Type B pancreatic cell (in vitro differentiated cells): Measurements from ENCODE around the gene DEDD. TPM values are rescaled to one million over a fixed set of nuclear protein-coding genes. Genes with fewer than 3 reads are reported as not detected.
A peak's percentile ranks its signal among the peaks of the same experiment; 100 is the strongest.
"Not testable (repeated sequence)": the region's sequence is repeated elsewhere in the genome, so short reads cannot be mapped to it uniquely, and the experiment has no call there.

Source experiments
- DNase-seq: peaks from one replicate; pipeline ENCODE4 v3.0.0; 2021; ENCODE audit warnings: mixed read lengths; ENCODE audit not compliant: unreplicated experiment; ENCODE audit errors: extremely low spot score
- H3K27ac Mint-ChIP-seq: 2 replicates; pipeline ENCODE4 v1.8.0; 2021; ENCODE audit warnings: mild to moderate bottlenecking, mixed read lengths
- H3K27me3 Mint-ChIP-seq: 2 replicates; pipeline ENCODE4 v1.8.0; 2021; ENCODE audit warnings: mixed read lengths
- H3K36me3 Mint-ChIP-seq: 2 replicates; pipeline ENCODE4 v1.8.0; 2021; ENCODE audit warnings: mixed read lengths
- H3K4me1 Mint-ChIP-seq: one replicate; pipeline ENCODE4 v1.8.0; 2021; ENCODE audit warnings: mixed read lengths; ENCODE audit not compliant: unreplicated experiment
- H3K4me3 Mint-ChIP-seq: 2 replicates; pipeline ENCODE4 v1.8.0; 2021; ENCODE audit warnings: mild to moderate bottlenecking, mixed read lengths
- H3K9me3 Mint-ChIP-seq: 2 replicates; pipeline ENCODE4 v1.8.0; 2021; ENCODE audit warnings: mixed read lengths
- total RNA-seq: library from RNA; stranded (reverse); gene quantifications from 2 replicates; pipeline ENCODE4 v1.2.1, GENCODE V29; 2021; ENCODE audit warnings: low replicate concordance
- TF ChIP-seq, protein P1 (sequence below): fragments of 200-600 bp; sonication (generic); conservative IDR thresholded peaks from 2 replicates; pipeline ENCODE4 v1.5.0; 2021; ENCODE audit warnings: antibody characterized with exemption, mild to moderate bottlenecking

DEDD gene
- total RNA-seq, 1 donor from 2014 or later: 41.0 TPM

DNA sequence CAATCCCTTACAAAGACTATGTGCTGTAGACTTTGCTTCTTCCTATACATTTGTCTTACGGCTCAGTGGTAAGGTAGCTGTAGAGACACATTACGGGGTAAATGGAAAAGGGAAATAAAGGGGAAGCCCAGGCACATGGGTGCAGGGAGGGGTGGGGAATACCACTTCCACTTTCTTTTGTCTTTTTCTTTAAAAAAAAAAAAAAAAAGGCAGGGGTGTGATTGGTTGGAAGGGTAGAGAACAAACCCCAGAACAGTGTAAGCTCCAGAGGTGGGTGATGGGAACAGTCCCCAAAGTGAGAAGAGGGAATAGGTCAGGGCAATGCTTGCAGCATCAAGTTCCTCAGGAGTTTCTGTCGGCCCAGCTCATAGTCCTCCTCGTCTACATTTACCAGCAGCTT is 10.6 kb downstream of the DEDD start:
- peaks cover 30% of the 10 kb centered on the region for H3K36me3 Mint-ChIP-seq

DNA sequence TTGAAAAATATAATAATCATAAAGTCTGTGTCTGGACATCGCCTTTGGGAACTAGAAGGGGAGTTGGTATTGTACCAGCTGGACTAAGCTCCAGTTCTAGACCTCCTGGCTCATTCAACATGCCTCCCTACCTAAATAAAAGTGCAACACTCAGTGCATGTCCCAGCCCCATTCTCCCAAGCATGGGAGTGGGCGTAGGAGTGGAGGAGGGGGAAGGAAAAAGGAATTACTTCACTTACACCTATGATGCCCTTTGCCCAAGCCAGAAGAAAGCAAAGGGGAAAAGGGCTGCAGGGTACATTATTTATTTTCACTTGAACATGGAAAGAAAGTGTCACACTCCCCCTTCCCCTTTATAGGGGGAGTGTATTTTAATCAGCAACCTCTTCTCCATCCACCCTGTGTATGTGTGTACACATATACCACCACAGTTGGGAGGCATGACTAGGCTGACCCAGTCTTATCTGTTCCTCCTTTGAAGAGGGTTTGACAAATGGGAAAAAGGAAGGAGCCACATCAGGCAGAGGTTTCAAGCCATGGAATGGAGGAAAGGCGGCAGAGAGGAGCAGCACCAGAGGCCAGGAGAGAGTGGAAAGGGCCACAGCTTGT is 11.3 kb downstream of the DEDD start:
- H3K36me3 Mint-ChIP-seq: peaks cover 26% of the 10 kb centered on the region
- no peak for DNase-seq
- H3K4me1 Mint-ChIP-seq: peaks cover 25% of the 10 kb centered on the region
- no peak overlapping the region for H3K27ac Mint-ChIP-seq
- H3K4me3 Mint-ChIP-seq: no peak overlapping the region
- H3K27me3 Mint-ChIP-seq: no peaks in the 10 kb centered on the region
- no peaks in the 10 kb centered on the region for H3K9me3 Mint-ChIP-seq
- TF ChIP-seq, protein P1, sequence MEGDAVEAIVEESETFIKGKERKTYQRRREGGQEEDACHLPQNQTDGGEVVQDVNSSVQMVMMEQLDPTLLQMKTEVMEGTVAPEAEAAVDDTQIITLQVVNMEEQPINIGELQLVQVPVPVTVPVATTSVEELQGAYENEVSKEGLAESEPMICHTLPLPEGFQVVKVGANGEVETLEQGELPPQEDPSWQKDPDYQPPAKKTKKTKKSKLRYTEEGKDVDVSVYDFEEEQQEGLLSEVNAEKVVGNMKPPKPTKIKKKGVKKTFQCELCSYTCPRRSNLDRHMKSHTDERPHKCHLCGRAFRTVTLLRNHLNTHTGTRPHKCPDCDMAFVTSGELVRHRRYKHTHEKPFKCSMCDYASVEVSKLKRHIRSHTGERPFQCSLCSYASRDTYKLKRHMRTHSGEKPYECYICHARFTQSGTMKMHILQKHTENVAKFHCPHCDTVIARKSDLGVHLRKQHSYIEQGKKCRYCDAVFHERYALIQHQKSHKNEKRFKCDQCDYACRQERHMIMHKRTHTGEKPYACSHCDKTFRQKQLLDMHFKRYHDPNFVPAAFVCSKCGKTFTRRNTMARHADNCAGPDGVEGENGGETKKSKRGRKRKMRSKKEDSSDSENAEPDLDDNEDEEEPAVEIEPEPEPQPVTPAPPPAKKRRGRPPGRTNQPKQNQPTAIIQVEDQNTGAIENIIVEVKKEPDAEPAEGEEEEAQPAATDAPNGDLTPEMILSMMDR: no peak

More for the DNA sequence above, 10.6 kb downstream of the DEDD start:
- no peaks in the 10 kb centered on the region for H3K9me3 Mint-ChIP-seq
- H3K4me1 Mint-ChIP-seq: peaks cover 21% of the 10 kb centered on the region
- H3K27me3 Mint-ChIP-seq: no peaks in the 10 kb centered on the region
- TF ChIP-seq, protein P1: no peak
- H3K27ac Mint-ChIP-seq: no peak overlapping the region
- no peak overlapping the region for H3K4me3 Mint-ChIP-seq
- DNase-seq: no peak

DNA sequence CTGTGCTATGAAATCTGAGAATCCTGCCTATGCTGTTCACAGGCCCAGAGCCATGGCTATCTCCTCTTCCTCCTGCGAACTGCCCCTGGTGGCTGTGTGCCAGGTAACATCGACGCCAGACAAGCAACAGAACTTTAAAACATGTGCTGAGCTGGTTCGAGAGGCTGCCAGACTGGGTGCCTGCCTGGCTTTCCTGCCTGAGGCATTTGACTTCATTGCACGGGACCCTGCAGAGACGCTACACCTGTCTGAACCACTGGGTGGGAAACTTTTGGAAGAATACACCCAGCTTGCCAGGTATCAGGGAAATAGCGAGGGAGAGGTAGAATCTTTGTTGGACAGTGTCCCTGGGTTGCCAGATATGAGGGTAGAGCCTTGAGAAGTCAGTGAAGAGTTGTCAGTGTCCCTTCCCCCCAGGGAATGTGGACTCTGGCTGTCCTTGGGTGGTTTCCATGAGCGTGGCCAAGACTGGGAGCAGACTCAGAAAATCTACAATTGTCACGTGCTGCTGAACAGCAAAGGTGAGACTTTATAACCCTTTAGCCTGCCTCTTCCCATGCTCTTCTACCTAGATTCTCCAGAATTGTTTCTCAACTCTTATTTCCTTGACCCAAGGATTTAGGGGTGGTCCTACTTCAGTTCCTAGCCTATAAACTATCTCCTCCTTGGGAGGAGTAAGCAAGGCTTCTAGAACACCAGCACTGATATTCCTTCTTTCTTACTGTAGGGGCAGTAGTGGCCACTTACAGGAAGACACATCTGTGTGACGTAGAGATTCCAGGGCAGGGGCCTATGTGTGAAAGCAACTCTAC is 13.2 kb downstream of the DEDD start:
- H3K4me1 Mint-ChIP-seq: peaks cover 30% of the 10 kb centered on the region
- peaks cover 24% of the 10 kb centered on the region for H3K36me3 Mint-ChIP-seq
- H3K27ac Mint-ChIP-seq: peak overlapping the region; percentile 94
- peak overlapping the region; percentile 95 for H3K4me3 Mint-ChIP-seq
- H3K27me3 Mint-ChIP-seq: no peaks in the 10 kb centered on the region
- DNase-seq: no peak
- TF ChIP-seq, protein P1: peak; percentile 54
- no peaks in the 10 kb centered on the region for H3K9me3 Mint-ChIP-seq

DNA sequence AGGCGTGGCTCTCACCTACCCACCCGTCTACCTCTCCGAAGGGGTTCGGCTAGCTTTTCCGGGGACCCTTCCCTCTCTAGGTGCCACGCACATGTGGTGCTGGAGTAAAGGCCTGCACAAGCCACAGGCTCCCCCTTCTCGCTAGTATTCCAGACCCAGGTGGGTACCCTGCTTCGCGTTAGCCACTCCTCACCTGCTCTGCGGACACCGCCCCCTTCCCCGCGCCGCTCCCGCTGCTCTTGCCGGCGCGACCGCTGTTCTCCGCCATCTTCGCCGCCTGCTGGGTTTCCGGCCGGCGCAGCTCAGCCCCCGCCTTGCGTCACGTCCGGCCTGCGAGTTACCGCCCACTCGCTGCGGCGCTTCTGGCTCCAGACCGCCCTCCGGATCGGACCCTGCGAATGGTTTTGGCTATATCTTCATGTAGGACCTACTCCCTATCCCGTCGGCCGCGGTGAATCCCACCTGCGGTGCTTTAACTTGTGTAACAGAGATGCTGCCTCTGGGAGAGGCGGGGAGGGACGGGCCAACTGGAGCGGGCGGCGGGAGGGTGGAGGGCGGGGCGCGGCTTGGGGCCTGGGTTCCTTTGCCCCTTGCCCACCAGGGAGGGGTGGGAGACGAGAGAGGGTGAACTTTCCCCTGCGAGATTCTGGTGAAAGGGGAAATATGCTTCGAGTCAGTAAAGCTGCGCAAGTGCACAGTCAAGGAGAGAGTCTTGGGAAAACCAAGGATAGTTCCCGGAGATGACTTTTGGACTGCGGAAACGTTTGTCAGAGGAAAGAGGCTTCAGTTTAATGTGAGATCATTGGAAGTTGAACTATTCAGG is 14.5 kb downstream of the DEDD start, which contains the start of the genes NIT1 and PFDN2:
TSS of gene NIT1 (plus strand) at position 347 of the 823 bp plus-strand sequence. CDS start at position 419, 72 bp downstream.
TSS of gene PFDN2 (minus strand) at position 279 of the 823 bp plus-strand sequence. CDS start at position 268, 11 bp downstream.
- H3K9me3 Mint-ChIP-seq: no peaks in the 10 kb centered on the region
- peaks cover 40% of the 10 kb centered on the region for H3K4me1 Mint-ChIP-seq
- peak; percentile 90 for DNase-seq
- H3K36me3 Mint-ChIP-seq: peaks cover 19% of the 10 kb centered on the region
- TF ChIP-seq, protein P1: no peak
- H3K4me3 Mint-ChIP-seq: peak within 1 kb of the TSS; percentile 95
- H3K27me3 Mint-ChIP-seq: no peaks in the 10 kb centered on the region
- peak within 1 kb of the TSS; percentile 94 for H3K27ac Mint-ChIP-seq

DNA sequence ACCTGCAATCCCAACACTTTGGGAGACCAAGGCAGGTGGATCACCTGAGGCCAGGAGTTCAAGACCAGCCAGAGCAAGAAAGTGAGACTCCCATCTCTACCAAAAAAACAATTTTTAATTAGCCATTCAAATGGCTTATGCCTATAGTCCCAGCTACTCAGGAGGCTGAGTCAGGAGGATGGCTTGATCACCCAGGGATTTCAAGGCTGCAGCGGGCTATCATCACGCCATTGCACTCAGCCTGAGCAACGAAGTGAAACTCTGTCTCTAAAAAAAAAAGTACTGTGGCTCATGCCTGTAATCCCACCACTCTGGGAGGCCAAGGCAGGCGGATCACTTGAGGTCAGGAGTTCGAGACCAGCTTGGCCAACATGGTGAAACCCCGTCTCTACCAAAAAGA is 16.5 kb downstream of the DEDD start:
- peak overlapping the region; percentile 68 for H3K4me3 Mint-ChIP-seq
- peaks cover 13% of the 10 kb centered on the region for H3K36me3 Mint-ChIP-seq
- H3K9me3 Mint-ChIP-seq, DNase-seq, H3K27me3 Mint-ChIP-seq: not testable (repeated sequence)
- H3K4me1 Mint-ChIP-seq: peaks cover 41% of the 10 kb centered on the region
- H3K27ac Mint-ChIP-seq: peak overlapping the region; percentile 17
